Glutamatergic neuron (in vitro differentiated cells): Measurements from ENCODE around the gene TMEM45A. TPM values are rescaled to one million over a fixed set of nuclear protein-coding genes. Genes with fewer than 3 reads are reported as not detected.

Source experiments
- DNase-seq: peaks from one replicate; pipeline ENCODE4 v3.0.0; 2022
- H3K27ac Mint-ChIP-seq: one replicate; pipeline ENCODE4 v1.8.0; 2020; ENCODE audit warnings: mild to moderate bottlenecking, mixed read lengths, inconsistent platforms; ENCODE audit not compliant: unreplicated experiment
- H3K27me3 Mint-ChIP-seq: one replicate; pipeline ENCODE4 v1.8.0; 2020; ENCODE audit warnings: mild to moderate bottlenecking, moderate library complexity, mixed read lengths, inconsistent platforms; ENCODE audit not compliant: unreplicated experiment
- H3K36me3 Mint-ChIP-seq: one replicate; pipeline ENCODE4 v1.8.0; 2020; ENCODE audit warnings: mild to moderate bottlenecking, mixed read lengths, inconsistent platforms; ENCODE audit not compliant: unreplicated experiment
- H3K4me1 Mint-ChIP-seq: one replicate; pipeline ENCODE4 v1.8.0; 2020; ENCODE audit warnings: mild to moderate bottlenecking, low read depth, mixed read lengths, inconsistent platforms; ENCODE audit not compliant: unreplicated experiment
- H3K4me3 Mint-ChIP-seq: one replicate; pipeline ENCODE4 v1.8.0; 2020; ENCODE audit warnings: mild to moderate bottlenecking, mixed read lengths, inconsistent platforms; ENCODE audit not compliant: unreplicated experiment
- H3K9me3 Mint-ChIP-seq: one replicate; pipeline ENCODE4 v1.8.0; 2020; ENCODE audit warnings: mild to moderate bottlenecking, moderate library complexity, mixed read lengths, inconsistent platforms; ENCODE audit not compliant: unreplicated experiment
- total RNA-seq: library from RNA; stranded (reverse); fragmentation: NEBNext Ultra II Directional; extraction: Animal tissue kit (Norgen Biotek cat#: 25700); gene quantifications from one replicate; pipeline ENCODE4 v1.2.1, GENCODE V29; 2021; ENCODE audit not compliant: unreplicated experiment
- TF ChIP-seq, protein P1 (sequence below): fragments of 200-600 bp; sonication (generic); IDR thresholded peaks from one replicate; pipeline ENCODE4 v1.5.0; 2021; ENCODE audit not compliant: partially characterized antibody, unreplicated experiment

Gene TMEM45A
- total RNA-seq, 1 donor from 2014 or later, result 0.61 TPM

DNA sequence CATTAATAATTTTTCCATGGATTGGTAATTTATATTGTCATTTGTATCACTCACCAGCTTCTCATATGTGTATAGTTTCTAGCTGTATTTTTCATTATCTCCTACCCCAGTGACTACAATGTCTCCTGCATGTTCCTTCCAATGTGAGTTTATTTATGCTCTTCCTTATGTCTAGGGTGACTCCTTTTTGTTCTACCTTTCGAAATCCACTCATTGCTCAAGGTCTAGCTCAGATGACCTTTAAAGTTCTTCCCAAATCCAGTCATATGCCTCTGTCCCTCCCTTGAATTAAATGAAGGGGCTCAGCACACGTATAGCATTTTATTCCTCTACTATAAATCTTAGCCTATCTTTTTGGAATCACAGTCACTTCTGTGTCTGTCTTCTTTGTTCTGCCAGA, 53.0 kb downstream of the TMEM45A start:
- H3K36me3 Mint-ChIP-seq, result no peaks in the 10 kb centered on the region
- H3K4me3 Mint-ChIP-seq, result no peak overlapping the region
- H3K9me3 Mint-ChIP-seq, result no peaks in the 10 kb centered on the region
- DNase-seq, result no peak
- H3K27ac Mint-ChIP-seq, result no peak overlapping the region
- TF ChIP-seq, protein P1, sequence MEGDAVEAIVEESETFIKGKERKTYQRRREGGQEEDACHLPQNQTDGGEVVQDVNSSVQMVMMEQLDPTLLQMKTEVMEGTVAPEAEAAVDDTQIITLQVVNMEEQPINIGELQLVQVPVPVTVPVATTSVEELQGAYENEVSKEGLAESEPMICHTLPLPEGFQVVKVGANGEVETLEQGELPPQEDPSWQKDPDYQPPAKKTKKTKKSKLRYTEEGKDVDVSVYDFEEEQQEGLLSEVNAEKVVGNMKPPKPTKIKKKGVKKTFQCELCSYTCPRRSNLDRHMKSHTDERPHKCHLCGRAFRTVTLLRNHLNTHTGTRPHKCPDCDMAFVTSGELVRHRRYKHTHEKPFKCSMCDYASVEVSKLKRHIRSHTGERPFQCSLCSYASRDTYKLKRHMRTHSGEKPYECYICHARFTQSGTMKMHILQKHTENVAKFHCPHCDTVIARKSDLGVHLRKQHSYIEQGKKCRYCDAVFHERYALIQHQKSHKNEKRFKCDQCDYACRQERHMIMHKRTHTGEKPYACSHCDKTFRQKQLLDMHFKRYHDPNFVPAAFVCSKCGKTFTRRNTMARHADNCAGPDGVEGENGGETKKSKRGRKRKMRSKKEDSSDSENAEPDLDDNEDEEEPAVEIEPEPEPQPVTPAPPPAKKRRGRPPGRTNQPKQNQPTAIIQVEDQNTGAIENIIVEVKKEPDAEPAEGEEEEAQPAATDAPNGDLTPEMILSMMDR, result no peak
- H3K27me3 Mint-ChIP-seq, result no peaks in the 10 kb centered on the region
- no peaks in the 10 kb centered on the region for H3K4me1 Mint-ChIP-seq

DNA sequence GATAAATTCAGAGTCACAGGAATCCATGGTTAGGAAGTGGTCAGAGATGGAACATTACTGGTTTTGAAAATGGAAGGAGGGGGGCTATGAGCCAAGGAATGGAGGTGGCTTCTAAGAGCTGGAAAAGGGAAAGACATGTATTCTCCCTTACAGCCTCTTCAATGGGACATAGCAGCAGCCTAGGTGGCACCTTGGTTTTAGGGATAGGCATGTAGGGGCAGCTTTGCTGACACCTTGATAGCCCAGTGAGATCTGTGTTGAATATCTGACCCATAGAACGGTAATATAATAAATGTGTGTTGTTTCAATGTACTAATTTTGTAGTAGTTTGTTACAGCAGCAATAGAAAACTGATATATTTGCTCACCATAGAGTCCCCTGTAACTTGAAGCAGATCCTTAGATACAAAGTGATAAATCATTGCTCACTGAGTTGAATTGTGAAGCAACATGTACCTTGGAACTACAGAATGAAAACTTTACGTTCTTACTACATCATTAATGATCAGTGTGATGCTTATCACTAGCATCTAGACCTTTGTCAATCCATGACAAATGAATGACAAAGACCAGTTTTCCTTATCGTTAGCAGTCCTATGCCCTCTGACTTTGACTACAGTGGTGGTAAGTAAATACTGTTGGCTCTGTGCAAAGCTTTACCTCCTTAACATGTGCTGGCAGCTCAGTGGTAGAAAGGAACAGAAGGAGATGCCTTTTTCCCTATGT, 53.8 kb downstream of the TMEM45A start:
- no peak for DNase-seq
- Mint-ChIP-seq H3K27me3 (no peaks in the 10 kb centered on the region), H3K4me3 (no peak overlapping the region), H3K36me3 (no peaks in the 10 kb centered on the region), H3K27ac (no peak overlapping the region), H3K9me3 (no peaks in the 10 kb centered on the region), H3K4me1 (no peaks in the 10 kb centered on the region)
- TF ChIP-seq, protein P1, result no peak

DNA sequence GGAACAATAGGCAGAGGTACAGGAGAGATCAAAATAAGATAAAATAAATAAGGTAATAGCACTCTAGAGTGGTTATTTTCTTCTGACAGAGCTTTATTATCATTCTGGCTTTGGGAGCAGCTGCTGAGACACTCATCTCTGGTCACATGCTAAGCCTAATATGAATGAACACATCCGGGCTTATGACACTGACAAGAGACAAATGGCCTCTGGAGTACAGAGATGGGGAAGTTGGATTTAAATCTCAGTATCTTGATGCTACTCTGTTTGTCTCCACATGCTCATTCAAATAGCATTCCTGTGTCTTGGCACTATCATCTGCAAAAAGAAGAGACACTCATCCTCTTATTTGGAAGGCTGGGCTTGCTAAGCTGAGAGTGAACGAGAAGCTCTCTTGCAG, 55.6 kb downstream of the TMEM45A start:
- Mint-ChIP-seq H3K36me3 (no peaks in the 10 kb centered on the region), H3K4me3 (no peak overlapping the region), H3K4me1 (no peaks in the 10 kb centered on the region), H3K27ac (no peak overlapping the region), H3K9me3 (no peaks in the 10 kb centered on the region), H3K27me3 (no peaks in the 10 kb centered on the region)
- DNase-seq, result no peak
- TF ChIP-seq, protein P1, result no peak

DNA sequence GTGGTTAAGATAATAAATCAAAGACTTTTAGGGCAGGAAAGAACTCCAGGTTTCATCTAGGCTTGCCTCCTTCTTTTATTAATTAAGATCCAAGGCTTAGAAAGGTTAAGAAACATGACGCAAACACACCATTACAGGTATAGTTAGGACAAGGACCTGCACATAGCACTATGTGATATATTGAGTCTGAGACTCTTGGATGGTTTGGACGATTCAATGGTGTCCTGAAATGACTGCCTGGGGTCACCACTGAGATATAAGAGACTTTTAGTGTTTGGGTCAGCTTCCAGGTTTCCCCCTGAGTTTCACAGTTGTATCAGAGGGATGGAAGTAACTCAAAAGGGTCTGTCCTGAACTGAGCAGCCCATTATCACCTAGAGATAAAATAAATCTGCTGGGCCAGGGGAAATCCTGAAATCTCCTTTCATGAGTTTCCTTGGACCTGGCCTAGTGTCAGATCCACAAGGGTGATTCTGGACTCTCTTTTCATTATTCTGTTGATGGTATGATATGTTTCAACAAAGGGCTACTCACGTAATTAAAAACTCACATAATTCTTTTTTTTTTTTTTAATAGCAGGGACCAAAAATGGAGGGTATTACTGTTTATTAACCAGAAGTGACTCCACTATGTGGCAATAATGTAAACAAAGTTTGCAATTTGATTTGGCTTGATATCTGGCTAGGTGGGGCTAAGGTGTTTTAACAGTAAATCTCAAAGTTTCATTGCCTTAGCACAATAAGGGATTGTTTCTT, 61.4 kb downstream of the TMEM45A start:
- Mint-ChIP-seq H3K27ac (no peak overlapping the region), H3K36me3 (no peaks in the 10 kb centered on the region), H3K4me1 (no peaks in the 10 kb centered on the region), H3K9me3 (no peaks in the 10 kb centered on the region), H3K27me3 (no peaks in the 10 kb centered on the region), H3K4me3 (no peak overlapping the region)
- DNase-seq, result no peak
- TF ChIP-seq, protein P1, result no peak

DNA sequence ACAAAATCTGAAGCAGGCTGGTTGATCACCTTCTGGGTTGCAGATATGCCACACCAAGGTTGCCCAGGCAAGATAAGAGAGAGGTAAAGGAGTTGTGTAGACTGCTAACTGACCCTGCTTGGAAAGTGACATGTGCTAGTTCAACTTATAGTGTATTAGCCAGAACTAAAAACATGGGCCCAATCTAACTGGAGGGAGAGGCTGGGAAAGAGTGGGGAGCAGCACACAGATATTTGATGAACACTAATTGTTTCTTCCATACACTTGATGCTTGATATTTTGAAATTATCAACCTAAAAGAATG, 61.9 kb downstream of the TMEM45A start:
- H3K9me3 Mint-ChIP-seq, result no peaks in the 10 kb centered on the region
- H3K27ac Mint-ChIP-seq, result no peak overlapping the region
- H3K4me1 Mint-ChIP-seq, result no peaks in the 10 kb centered on the region
- TF ChIP-seq, protein P1, result no peak
- no peaks in the 10 kb centered on the region for H3K36me3 Mint-ChIP-seq
- no peaks in the 10 kb centered on the region for H3K27me3 Mint-ChIP-seq
- DNase-seq, result no peak
- no peak overlapping the region for H3K4me3 Mint-ChIP-seq
